Activated naive CD8-positive, alpha-beta T cell treated with anti-CD3 and anti-CD28 coated beads, Interleukin-2, amount 50 U/mL, for 16 hours (primary cell): ENCODE data around the gene PEAR1.
A peak's percentile ranks its signal among the peaks of the same experiment; 100 is the strongest.

Experiments
- DNase-seq: peaks from one replicate; pipeline ENCODE4 v3.0.0-alpha.2; 2020; ENCODE audit warnings: low read depth, low spot score

PEAR1 gene, protein sequence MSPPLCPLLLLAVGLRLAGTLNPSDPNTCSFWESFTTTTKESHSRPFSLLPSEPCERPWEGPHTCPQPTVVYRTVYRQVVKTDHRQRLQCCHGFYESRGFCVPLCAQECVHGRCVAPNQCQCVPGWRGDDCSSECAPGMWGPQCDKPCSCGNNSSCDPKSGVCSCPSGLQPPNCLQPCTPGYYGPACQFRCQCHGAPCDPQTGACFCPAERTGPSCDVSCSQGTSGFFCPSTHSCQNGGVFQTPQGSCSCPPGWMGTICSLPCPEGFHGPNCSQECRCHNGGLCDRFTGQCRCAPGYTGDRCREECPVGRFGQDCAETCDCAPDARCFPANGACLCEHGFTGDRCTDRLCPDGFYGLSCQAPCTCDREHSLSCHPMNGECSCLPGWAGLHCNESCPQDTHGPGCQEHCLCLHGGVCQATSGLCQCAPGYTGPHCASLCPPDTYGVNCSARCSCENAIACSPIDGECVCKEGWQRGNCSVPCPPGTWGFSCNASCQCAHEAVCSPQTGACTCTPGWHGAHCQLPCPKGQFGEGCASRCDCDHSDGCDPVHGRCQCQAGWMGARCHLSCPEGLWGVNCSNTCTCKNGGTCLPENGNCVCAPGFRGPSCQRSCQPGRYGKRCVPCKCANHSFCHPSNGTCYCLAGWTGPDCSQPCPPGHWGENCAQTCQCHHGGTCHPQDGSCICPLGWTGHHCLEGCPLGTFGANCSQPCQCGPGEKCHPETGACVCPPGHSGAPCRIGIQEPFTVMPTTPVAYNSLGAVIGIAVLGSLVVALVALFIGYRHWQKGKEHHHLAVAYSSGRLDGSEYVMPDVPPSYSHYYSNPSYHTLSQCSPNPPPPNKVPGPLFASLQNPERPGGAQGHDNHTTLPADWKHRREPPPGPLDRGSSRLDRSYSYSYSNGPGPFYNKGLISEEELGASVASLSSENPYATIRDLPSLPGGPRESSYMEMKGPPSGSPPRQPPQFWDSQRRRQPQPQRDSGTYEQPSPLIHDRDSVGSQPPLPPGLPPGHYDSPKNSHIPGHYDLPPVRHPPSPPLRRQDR

DNA sequence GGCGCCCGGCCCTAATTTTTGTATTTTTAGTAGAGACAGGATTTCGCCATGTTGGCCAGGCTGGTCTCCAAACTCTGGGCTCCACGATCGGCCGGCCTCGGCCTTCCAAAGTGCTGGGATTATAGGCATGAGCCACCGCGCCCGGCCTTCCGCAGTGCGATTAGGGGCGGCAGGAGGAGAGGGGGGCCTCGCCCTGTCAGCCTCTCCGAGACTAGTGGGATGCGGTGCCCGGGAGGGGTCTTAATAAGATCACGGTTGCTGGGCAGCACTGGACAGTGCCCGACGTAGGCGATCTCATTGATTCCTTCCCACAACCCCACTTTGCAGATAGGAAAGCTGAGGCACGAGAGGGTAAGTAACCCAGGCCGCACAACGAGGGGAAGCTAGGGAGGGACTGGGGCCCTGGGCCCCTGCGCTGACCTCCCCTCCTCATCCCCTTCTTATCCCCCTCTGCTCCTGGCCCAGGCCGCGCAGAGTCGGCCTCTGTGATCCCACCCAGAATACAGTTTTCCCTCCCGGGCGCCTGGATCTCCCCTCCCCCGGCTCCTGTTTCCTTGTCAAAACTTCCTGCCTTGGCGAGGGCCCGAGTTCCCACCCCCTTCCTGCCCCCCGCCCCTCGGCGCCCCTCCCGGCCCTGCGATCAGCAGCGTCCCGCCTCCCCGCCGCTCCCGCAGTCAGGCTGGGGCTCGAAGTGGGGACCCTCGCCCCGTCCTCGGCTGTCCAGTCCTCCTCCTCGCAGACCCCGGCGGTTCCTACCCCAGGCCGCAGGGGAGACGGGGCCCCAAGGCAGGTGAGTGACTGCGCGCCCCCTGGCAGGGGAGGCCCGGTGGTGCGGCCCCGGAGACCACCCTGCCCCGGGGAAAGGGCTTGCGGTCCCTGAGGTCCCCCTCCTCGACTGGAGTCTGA lies at the start of gene PEAR1:
PEAR1 (plus strand) TSS at position 671 of the 906 bp plus-strand sequence. CDS start 10,209 bp downstream, outside the sequence.
- no peak for DNase-seq

DNA sequence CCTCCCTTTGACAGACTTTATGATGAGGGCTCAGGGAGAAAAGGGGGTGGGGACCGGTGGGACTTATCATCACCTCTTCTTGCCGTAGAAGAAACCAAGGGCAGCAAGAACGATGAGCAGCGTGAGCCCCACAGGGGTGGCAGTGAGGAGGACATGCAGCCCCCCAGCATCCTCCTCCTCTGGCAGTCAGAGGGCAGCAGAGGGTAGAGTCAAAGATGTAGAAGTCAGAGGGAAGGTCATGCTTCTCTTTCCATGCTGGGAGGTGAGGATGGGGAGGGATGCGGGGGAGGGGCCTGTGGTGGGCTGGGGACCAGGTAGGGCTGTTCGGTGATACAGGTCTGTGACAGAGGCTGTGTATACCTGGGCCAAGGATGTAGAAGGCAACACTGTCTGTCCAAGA lies 49.4 kb upstream of the PEAR1 start:
- no peak for DNase-seq

DNA sequence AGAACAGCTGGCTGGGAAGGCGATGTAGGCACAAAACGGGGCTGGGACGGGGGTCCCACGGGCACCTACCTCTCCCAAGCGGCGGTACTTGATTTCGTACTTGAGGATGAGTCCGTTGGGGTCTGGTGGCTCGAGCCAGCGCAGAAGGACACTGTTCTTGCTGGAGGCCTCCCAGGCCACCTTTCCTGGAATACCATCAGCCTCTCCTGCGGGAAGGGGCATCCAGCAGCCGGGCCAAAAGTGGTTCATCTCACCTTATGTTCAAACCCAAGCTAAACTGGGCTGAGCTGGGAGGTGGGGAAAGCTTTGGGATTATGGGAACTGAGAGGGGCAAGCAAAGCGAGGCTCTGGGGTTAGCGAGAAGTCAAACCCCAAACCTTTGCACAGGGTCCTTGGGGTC lies 48.9 kb upstream of the PEAR1 start:
- no peak for DNase-seq

DNA sequence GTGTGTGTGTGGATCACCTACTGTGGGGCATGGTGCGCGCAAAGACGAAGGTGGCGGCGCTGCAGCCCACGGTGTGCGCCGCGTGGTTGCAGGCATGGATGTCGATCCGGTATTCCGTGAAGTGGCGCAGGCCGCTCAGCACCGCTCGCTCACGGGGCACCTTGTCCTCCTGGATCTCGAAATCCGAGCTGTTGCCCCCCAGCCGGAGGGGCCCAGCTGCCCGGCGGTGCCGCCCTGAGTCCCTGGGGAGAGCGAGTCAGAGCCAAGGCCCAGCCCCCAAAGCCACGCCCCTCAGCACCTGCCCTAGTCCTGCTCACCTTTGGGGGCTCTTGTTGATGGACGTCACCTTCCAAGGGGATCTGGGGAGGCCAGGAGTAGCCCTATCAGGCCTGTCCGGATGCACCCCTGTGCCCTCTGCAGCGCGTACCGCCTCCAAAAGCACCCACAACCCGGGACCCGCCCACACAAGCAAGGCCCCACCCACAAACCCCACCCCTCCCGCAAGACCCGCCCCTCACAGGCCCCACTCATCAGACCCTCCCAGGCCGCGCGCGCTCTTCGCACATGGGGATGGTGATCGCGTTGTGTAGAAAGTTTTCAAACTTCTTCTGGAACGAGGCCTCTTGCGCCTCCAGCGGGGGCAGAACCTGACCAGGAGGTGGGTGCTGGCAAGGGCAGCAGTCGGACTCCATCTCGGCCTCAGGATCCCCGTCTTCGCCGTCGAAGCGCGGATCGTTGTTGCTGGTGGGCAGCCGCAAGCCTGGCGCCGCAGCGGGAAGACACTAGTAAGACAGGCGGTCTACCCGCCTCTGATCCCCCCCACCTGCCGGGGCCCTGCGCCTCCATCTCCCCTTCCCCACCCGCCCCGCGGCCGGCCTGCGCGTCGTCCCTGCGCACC lies 48.2 kb upstream of the PEAR1 start:
- no peak for DNase-seq

DNA sequence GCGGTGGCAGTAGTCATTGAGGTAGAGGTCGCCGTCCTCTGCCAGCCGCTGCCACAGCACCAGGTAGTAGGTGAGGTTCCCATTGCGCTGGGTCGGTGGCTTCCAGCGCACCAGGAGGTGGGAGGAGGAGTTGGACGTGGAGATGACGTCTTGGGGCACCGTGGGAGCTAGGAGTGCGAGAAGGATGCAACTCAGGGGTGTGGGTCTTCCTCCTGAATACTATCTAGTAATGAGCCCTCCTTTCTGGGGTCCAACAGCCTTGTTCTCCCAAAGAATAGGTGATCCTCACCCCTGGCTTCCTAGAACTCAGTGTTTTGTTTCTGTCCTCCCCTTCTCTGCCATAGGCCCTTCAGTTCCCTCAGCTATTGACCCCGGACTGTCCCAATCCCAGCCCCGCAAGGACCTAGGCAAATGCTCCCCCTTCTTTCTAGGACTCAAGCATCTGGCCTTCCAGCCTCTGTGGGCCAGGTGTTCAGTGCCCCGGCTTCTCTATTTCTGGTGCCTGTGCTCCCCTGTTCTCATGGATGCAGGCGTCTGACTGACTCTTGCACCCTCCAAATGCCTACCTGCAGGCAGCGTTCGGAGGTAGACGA lies 47.5 kb upstream of the PEAR1 start:
- no peak for DNase-seq

DNA sequence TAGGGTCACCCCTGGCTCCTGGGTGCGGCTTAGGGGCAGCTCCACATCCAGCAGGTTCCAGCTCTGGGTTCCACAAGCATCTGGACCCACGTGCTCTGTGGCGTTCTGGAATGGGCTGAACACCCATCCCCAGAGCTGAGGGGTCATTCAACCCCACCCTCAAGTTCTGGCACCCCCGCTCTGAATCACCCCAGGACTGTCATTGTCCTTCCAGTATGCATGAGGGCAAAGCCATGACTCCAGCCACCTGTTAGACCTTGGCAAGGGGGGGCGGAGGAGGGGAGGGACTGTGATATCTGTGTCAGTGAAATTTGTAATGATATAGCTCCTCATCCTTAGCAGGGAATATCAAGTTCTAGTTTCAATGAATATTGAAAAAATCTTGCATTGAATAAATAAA lies 46.9 kb upstream of the PEAR1 start:
- DNase-seq = no peak

DNA sequence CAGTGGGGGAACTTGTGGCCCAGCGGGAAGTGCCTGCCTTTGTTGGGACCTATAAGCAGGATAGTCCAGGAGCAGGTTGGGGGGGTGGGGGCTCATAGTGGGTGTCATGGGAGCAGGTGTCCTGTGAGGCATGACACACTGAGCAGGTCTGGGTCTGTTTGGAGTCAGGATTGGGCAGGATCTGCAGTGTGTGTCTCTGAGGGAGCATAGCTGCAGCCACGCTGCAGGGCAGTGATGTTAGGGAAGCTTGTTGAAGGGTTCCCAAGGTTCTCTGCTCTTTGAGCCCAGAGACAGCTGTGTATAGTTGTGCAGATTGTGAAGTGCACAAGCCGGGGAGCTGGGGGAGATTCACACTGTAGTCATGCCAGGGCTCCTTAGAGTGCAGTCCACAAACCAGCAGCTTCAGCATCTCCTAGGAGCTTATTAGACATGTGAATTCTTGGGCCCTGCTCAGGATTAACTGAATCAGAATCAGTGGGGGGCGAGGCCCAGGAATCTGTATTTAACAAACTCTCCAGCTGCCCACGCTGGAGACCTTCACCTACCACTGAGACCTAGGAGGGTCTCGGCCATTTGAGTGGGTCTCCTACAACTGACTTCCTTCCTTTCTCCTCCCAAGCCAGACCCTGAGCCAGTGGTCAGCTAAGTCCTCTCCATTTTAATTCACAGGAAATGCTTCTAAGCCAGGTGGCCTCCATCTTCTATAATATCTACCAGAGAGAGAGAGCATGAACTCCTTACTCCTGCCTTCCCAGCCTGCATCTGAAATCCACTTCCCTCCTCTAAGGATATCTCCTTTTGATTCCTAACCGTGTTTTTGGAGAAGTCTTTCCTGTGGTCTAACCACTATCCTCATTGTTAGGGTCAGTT lies 45.7 kb upstream of the PEAR1 start:
- DNase-seq = no peak

DNA sequence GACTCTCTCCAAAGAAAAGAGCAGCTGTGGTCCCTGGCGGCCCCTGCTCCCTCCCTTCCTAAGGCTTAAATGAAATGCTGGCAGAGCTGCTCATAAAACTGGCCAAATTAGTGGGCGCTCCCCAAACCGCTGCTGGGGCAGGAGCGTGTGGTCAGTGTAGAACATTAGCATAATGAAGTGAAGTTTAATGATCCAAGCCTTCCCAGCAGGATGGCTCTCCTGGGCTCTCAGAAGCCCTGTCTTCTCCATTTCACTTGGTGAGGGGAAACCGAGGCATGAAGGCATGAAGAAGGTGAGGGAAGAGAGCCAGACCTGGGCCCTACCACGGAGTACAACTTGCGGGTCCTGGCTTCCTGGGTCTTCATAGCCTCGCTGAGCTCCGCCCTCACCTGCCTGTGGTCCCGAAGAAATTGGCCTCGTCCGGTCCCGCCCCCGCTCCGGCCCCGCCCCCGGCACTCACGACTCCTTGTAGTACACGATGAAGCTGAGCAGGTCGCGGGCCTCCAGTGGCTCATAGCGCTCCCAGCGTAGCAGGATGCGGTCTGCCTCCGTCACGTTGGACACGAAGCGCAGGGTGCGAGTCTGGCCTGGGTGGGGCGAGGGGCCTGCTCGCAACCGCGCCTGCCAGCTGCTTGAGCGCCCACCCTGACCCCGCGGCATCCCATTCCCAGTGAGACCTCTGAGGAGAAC lies 44.9 kb upstream of the PEAR1 start:
- DNase-seq = peak; percentile 12

DNA sequence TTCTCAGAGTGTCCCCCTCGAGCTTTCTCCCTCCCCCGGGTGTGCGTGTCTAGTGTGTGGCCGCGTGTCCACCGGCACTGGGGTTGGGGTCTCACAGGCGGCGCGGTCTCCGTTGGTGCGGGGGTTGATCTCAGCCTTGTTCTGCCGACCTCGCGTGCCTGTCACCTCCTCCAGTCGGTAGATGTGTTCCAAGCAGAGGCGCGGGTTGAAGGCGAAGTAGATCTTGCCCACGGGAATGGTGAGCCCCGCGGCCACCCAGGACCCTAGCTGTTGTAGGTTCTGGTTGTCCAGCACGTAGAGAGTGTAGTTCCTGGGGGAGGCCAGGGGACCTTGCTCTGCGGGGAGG lies 44.4 kb upstream of the PEAR1 start:
- no peak for DNase-seq

DNA sequence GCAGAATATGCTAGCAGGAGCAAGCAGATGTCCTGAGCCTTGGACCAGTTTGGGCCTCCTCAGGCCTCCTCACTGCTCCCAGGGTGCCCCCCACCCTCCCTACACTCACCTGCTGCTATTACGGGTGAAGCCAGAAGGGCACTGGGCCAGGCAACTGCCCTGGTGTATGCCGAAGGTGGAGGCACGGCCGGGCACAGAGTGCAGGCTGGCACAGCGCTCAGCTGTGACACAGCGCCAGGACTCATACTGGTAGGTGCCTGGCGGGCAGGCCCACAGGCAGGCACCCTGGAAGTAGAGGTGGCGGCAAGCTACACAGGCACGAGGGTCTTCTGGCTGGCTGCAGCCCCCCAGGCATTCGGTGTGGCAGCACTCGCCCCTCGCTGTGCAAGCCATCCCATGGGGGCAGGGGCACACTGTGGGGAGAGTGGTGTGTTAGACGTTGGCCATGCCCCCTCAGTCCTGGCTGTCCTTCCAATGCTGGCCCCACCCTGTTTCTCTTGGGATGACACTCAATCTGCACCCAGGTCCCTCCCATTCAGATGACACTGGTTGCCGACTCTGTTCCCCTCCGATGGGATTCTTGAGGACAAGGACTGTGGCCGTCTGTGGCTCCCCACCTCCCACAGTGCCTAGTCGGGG lies 41.6 kb upstream of the PEAR1 start:
- no peak for DNase-seq

DNA sequence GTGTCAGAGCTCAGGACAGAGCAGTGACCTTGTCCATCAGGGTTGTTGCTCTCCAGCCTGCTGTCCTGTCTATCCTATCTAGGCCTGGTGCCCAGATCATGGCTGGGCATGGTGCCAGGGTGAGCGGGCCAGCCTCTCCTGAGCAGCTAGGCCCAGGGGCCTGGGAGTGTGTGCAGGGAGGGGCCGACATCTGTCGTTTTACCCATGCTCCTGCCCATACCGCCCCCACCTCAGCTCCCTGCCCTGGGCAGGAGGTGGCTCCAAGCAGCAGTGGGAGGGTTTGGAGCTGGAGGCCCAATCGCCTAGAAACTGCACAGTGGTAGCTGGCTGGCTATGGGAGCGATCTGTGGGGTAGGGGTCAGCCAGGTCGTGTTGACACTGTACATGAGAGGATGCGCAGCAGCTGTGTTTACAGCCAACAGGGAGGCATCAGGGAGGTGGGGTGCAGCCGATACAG lies 41.1 kb upstream of the PEAR1 start:
- DNase-seq = no peak

DNA sequence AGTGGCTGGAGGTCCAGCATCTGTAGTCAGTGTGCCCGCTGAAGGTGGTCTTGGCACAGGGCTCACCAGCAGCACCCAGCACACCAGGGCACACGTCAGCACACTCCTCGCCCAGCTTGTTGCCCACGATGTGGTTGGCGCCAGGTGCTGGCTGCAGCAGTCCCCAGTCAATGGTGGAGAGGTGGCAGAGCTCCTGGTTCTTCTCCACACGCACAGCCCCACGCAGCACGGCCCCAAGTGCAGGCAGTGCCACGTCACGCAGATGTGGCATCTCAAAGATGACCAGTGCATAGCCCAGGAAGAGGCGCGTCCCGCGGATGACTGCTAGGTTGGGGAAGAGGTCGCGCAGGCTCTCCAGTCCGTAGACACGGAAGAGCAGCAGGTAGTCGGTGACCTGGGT lies 39.8 kb upstream of the PEAR1 start:
- no peak for DNase-seq

DNA sequence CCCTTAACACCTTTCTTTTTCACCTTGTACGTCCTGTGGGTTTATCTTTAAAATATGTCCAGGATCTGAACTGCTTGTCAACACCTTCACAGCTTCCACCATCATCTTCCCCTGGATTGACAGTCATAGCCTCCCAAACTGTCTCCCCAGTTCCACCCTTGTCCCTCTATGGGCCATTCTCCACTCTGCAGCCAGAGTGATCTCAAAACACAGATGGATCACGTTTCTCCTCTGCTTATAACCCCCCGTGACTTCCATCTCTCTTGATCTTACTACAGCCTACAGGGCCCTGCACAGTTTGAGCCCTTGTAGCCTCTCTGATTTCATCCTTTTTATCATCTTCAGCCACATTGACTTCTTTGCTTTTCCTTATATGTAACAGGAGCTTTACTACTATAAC lies 38.9 kb upstream of the PEAR1 start:
- no peak for DNase-seq

DNA sequence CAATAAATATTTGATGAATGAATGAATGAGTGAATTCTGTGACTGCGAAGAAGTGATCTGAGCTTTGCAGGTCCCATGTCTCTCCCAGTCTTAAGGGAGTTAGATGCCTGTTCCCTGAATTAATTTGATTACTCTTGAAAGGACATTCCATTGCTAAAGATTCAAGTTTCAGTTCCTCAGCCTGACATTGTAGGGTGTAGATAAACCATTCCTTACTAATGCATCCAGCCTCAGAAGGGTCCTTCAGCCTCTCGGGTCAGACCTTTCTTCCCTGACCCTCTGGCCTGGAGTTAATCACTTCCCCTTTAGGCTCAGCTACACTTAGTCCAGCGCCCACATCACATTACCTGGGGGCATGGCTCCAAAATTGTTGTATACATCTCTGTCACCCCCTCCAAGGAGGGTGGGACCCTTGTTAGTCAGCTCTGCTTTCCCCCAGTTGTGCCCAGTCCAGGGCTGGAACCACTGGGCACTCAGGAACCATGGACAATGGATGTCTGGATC lies 37.2 kb upstream of the PEAR1 start:
- no peak for DNase-seq

DNA sequence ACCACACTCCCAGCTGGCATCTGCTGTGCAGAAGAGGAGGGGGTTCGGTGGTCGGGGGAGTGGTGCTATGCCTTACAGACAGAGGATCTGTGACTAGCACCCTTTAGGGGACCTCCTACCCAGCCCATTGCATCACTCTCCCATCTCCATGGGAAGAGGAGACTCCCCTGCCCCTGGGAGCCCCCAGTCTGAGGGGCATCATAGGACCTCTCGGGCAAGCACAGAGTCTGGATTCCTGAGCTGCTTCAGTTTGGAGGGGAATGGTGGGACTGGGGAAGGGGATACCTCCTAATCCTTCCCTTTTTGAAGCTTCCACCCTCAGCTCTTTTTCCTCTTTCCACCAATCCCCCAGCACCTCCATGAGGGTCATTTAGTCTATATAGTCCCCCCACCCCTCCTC lies 36.0 kb upstream of the PEAR1 start:
- DNase-seq = no peak

DNA sequence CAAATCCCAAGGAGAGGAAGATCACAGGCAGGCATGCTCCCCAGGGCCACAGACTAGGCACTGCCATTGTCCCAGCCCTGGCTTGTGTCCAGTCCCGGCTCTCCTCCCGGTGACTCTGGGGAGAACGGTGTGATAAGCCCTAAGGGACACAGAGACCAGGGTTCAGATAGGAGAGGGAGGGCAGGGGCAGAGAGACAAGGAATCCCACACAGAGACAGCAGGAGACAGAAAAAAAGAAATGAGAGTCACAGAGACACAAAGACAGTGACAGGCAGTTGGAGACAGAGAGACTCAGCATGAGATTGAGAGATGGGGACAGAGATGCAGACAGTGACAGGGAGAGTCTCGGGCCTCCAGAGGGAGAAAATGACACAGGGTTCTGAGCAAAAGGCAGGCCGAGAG lies 35.0 kb upstream of the PEAR1 start:
- no peak for DNase-seq

DNA sequence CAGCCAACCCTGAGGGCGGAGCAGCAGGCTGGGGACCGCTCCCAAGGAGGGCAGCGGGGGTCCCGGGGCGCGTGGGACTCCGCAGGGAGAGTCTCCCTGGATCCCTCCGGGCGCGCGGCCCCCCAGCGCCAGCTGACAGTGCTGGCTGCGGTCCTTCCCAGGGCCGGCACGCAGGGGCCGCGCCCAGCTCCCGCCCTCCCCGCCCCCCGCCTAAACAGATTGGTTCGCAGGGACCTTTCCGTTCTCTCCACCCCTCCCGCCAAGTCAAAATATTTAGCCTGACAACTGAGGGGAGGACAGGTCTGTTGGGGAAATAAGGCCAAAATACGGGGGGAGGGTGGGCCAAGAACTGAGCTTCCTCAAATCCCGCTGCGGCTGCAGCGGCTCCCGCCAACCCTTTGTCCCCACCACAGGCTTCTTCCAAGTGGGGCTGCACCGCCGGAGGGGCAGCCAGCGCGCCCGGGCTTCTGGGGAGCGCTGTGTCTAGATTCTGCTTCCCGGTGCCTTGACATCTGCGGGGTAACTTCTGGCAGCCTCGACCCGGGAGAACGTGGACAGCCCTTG lies 34.5 kb upstream of the PEAR1 start, which contains the start of gene INSRR:
INSRR (minus strand) TSS at position 159 of the 564 bp plus-strand sequence. CDS start 496 bp downstream, outside the sequence.
- DNase-seq = no peak
